ENCODE measurements around the gene ENDOU. TPM values are rescaled to one million over a fixed set of nuclear protein-coding genes. Genes with fewer than 3 reads are reported as not detected.

Gene ENDOU
- total RNA-seq, 4 donors from 2014 or later: 0.32 TPM; not detected in 3

GRCh38 chr12:47773062-47773857 is 48.0 kb upstream of the ENDOU start, which contains the start of gene SLC48A1:
TSS of gene SLC48A1 (plus strand) at chr12:47773238. CDS start at chr12:47773305, 67 bp downstream.
- peak; percentile 82 for DNase-seq
- TF ChIP-seq POLR2A (IDR thresholded peaks at IDR 0.05): peak; percentile 44
- peak in 4 of 5 experiments; percentile 20 to 45 (median 36) for TF ChIP-seq CTCF (IDR thresholded peaks at IDR 0.05)
- peak; percentile 15 to 86 (median 84) for TF ChIP-seq POLR2AphosphoS5 (IDR thresholded peaks at IDR 0.05)
- TF ChIP-seq EP300 (IDR thresholded peaks at IDR 0.05; ENCODE audit: low read depth): no peak
- peak within 1 kb of the TSS; percentile 85 to 98 (median 92) for H3K4me3 ChIP-seq
- 1% methylated on average over 76 of the region's 106 CpGs; no CpG with 5 or more reads in 1 of the 2 donors for WGBS, 2 donors (ENCODE audit: low coverage in 1 of 2)
- H3K9me3 ChIP-seq: no peaks in the 10 kb centered on the region
- in situ Hi-C loops (cut with MboI; ENCODE audit: low pct_ligation_motif_present in 1 of 4, low pct_unique_long_range_greater_than_20kb in 1 of 4, low sequenced_read_pairs in 3 of 4) (loop anchor here in 1 of 4 donors (10.0 kb wide), 1 partner anchor 58 kb away; no protein-coding TSS in a partner anchor), intact Hi-C loops (cut with DNase I; ENCODE audit: low total_unique reads) (no loop called here)
- no peaks in the 10 kb centered on the region for H3K27me3 ChIP-seq
- peaks cover 37 to 54% (median 42%) of the 10 kb centered on the region in 4 donors for H3K4me1 ChIP-seq
- peak within 1 kb of the TSS; percentile 88 to 94 (median 90) for H3K27ac ChIP-seq
- no peaks in the 10 kb centered on the region for H3K36me3 ChIP-seq

DNA sequence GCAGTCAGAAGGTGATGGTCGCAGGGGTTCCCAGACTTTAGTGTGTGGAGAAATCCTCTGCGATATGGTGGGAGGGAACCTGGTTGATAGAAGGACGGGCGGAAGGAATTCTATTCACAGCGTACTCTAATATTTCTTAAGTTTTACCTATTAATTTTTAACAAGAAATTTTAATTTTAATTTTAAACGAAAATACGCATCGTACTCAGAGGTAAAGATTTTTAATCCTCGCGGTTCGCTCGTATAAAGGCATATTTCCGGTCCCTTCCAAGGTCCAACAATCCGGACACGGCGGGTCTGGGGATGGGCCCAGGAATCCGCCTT is 47.4 kb upstream of the ENDOU start:
- no peak for DNase-seq
- no peaks in the 10 kb centered on the region for H3K9me3 ChIP-seq
- intact Hi-C loops (cut with DNase I; ENCODE audit: low total_unique reads): no loop called here
- no peak for TF ChIP-seq POLR2AphosphoS5 (IDR thresholded peaks at IDR 0.05)
- TF ChIP-seq EP300 (IDR thresholded peaks at IDR 0.05; ENCODE audit: low read depth): no peak
- no peak for TF ChIP-seq POLR2A (IDR thresholded peaks at IDR 0.05)
- no peak for TF ChIP-seq CTCF (IDR thresholded peaks at IDR 0.05)
- peak overlapping the region; percentile 88 to 94 (median 90) for H3K27ac ChIP-seq
- H3K4me1 ChIP-seq: peaks cover 37 to 49% (median 42%) of the 10 kb centered on the region in 4 donors
- no peaks in the 10 kb centered on the region for H3K27me3 ChIP-seq
- no peaks in the 10 kb centered on the region for H3K36me3 ChIP-seq
- WGBS, 2 donors (ENCODE audit: low coverage in 1 of 2): 12% methylated on average over 17 of the region's 17 CpGs
- in situ Hi-C loops (cut with MboI; ENCODE audit: low pct_ligation_motif_present in 1 of 4, low pct_unique_long_range_greater_than_20kb in 1 of 4, low sequenced_read_pairs in 3 of 4): loop anchor here in 1 of 4 donors (10.0 kb wide), 1 partner anchor 58 kb away; no protein-coding TSS in a partner anchor
- H3K4me3 ChIP-seq: peak overlapping the region in 3 of 4 donors; percentile 90 to 98 (median 95)

DNA sequence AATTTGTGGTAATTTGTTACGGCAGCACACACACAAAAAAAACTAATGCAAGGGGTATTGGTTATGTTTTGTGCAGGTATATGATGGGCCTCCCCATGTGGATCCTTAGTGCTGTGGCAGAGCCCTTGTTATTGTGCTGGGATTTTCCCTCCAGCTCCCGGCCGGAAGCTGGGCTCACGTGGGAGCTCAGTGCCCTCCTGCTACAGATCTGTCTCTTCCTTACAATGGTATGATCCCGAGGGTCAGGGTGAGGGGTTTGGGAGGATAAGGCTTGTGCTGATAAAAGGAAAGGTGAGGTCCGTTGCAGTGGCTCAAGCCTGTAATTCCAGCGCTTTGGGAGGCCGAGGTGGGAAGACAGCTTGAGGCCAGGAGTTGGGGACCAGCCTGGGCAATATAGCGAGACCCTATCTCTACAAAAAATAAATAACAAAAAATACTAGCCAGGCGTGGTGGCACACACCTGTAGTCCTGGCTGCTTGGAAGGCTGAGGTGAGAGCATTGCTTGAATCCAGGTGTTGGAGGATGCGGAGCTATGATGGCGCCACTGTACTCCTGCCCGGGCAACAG is 46.9 kb upstream of the ENDOU start:
- Histone ChIP-seq H3K4me3 (no peak overlapping the region), H3K27ac (peak overlapping the region in 1 of 4 donors; percentile 94), H3K4me1 (peaks cover 32 to 43% (median 39%) of the 10 kb centered on the region in 4 donors), H3K36me3 (no peaks in the 10 kb centered on the region), H3K27me3 (no peaks in the 10 kb centered on the region), H3K9me3 (no peaks in the 10 kb centered on the region)
- intact Hi-C loops (cut with DNase I; ENCODE audit: low total_unique reads): no loop called here
- DNase-seq: no peak
- TF ChIP-seq CTCF (IDR thresholded peaks at IDR 0.05): no peak
- TF ChIP-seq POLR2AphosphoS5 (IDR thresholded peaks at IDR 0.05): no peak
- no peak for TF ChIP-seq EP300 (IDR thresholded peaks at IDR 0.05; ENCODE audit: low read depth)
- TF ChIP-seq POLR2A (IDR thresholded peaks at IDR 0.05): no peak
- WGBS, 2 donors (ENCODE audit: low coverage in 1 of 2): 75% methylated on average over 10 to 13 of the region's 13 CpGs
- in situ Hi-C loops (cut with MboI; ENCODE audit: low pct_ligation_motif_present in 1 of 4, low pct_unique_long_range_greater_than_20kb in 1 of 4, low sequenced_read_pairs in 3 of 4): loop anchor here in 1 of 4 donors (10.0 kb wide), 1 partner anchor 57 kb away; no protein-coding TSS in a partner anchor

GRCh38 chr12:47771304-47771703 is 46.0 kb upstream of the ENDOU start:
- in situ Hi-C loops (cut with MboI; ENCODE audit: low pct_ligation_motif_present in 1 of 4, low pct_unique_long_range_greater_than_20kb in 1 of 4, low sequenced_read_pairs in 3 of 4) (loop anchor here in 1 of 4 donors (10.0 kb wide), 1 partner anchor 57 kb away; no protein-coding TSS in a partner anchor), intact Hi-C loops (cut with DNase I; ENCODE audit: low total_unique reads) (no loop called here)
- Histone ChIP-seq H3K9me3 (no peaks in the 10 kb centered on the region), H3K27ac (no peak overlapping the region), H3K36me3 (no peaks in the 10 kb centered on the region), H3K4me1 (peaks cover 24 to 35% (median 32%) of the 10 kb centered on the region in 4 donors), H3K4me3 (no peak overlapping the region), H3K27me3 (no peaks in the 10 kb centered on the region)
- WGBS, 2 donors (ENCODE audit: low coverage in 1 of 2): 85 to 96% methylated on average over 6 of the region's 6 CpGs
- DNase-seq: no peak
- TF ChIP-seq POLR2A (IDR thresholded peaks at IDR 0.05) (no peak), CTCF (IDR thresholded peaks at IDR 0.05) (no peak), EP300 (IDR thresholded peaks at IDR 0.05; ENCODE audit: low read depth) (no peak), POLR2AphosphoS5 (IDR thresholded peaks at IDR 0.05) (no peak)
